ENCODE measurements around the gene YY1. TPM values are rescaled to one million over a fixed set of nuclear protein-coding genes. Genes with fewer than 3 reads are reported as not detected.

The YY1 gene
- total RNA-seq, 1 donor from 2014 or later: 77.2 TPM

DNA sequence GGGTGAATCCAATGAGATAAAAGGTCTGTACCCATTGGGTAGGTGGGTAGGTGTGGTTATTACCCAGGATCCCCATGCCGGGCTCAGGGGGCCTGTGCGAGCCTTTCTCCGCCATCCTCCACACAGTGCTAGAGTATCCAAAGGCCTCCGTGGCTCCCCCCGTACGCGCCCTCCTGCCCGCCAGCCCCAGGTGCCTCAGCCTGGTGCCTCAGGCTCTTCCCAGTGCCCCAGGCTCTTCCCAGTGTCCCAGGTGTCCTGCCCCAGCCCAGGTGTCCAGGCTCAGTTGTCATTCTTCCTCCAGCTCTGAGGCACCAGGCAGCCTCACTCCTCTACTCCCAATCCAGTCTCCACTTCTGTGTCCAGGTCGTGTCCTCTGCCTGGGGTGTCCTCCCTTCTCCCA is 27.6 kb upstream of the YY1 start:
- Mint-ChIP-seq H3K4me1 (ENCODE audit: unreplicated experiment) (peaks cover 10% of the 10 kb centered on the region), H3K4me3 (ENCODE audit: unreplicated experiment) (no peak overlapping the region), H3K27ac (ENCODE audit: unreplicated experiment) (no peak overlapping the region), H3K27me3 (ENCODE audit: unreplicated experiment) (no peaks in the 10 kb centered on the region), H3K9me3 (ENCODE audit: unreplicated experiment) (no peaks in the 10 kb centered on the region), H3K36me3 (ENCODE audit: unreplicated experiment) (peaks cover 5% of the 10 kb centered on the region)
- no peak for DNase-seq (ENCODE audit: extremely low spot score, unreplicated experiment)
- no peak for TF ChIP-seq CTCF (IDR thresholded peaks at IDR 0.05)

DNA sequence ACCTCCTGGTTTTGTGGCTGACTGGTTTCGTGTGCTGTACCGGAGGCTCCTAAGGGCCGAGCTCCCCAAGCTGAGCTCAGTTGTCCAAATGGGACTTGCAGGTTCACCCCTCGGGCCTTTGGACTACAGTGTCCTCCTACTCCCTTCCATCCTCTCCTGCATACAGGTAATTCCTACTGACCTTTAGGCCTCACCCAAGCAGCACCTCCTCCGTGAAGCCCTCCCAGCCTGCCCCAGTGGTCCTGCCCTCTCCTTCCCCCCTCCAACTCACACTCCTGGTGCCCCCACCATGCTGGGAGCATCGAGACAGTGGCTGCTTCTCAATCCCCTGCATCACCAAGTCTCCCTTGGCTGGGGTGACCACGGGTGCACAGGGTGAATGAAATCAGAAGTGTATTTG is 27.1 kb upstream of the YY1 start:
- H3K27me3 Mint-ChIP-seq (ENCODE audit: unreplicated experiment): no peaks in the 10 kb centered on the region
- peaks cover 10% of the 10 kb centered on the region for H3K4me1 Mint-ChIP-seq (ENCODE audit: unreplicated experiment)
- H3K4me3 Mint-ChIP-seq (ENCODE audit: unreplicated experiment): no peak overlapping the region
- DNase-seq (ENCODE audit: extremely low spot score, unreplicated experiment): no peak
- H3K36me3 Mint-ChIP-seq (ENCODE audit: unreplicated experiment): peaks cover 5% of the 10 kb centered on the region
- TF ChIP-seq CTCF (IDR thresholded peaks at IDR 0.05): no peak
- no peaks in the 10 kb centered on the region for H3K9me3 Mint-ChIP-seq (ENCODE audit: unreplicated experiment)
- H3K27ac Mint-ChIP-seq (ENCODE audit: unreplicated experiment): no peak overlapping the region

GRCh38 chr14:100212476-100213333 is 26.2 kb upstream of the YY1 start:
- Mint-ChIP-seq H3K36me3 (ENCODE audit: unreplicated experiment) (peaks cover 3% of the 10 kb centered on the region), H3K4me3 (ENCODE audit: unreplicated experiment) (peak overlapping the region; percentile 44), H3K27me3 (ENCODE audit: unreplicated experiment) (no peaks in the 10 kb centered on the region), H3K9me3 (ENCODE audit: unreplicated experiment) (no peaks in the 10 kb centered on the region), H3K4me1 (ENCODE audit: unreplicated experiment) (peaks cover 10% of the 10 kb centered on the region), H3K27ac (ENCODE audit: unreplicated experiment) (no peak overlapping the region)
- no peak for TF ChIP-seq CTCF (IDR thresholded peaks at IDR 0.05)
- DNase-seq (ENCODE audit: extremely low spot score, unreplicated experiment): no peak

DNA sequence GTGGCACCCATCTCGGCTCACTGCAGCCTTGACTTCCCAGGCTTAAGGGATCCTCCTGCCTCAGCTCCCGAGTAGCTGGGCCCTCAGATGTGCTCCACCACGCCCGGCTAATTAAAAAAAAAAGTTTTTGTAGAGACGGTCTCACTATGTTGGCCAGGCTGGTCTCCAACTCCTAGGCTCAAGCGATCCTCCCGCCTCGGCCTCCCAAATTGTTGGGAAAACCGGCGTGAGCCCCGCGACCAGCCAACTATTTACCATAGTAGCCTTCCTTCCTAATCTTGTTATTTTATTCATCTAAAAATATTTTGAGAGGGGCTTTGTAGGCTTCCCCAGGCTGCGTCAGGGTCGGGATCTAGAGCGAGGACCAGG is 25.4 kb upstream of the YY1 start:
- no peaks in the 10 kb centered on the region for H3K9me3 Mint-ChIP-seq (ENCODE audit: unreplicated experiment)
- no peaks in the 10 kb centered on the region for H3K27me3 Mint-ChIP-seq (ENCODE audit: unreplicated experiment)
- peaks cover 10% of the 10 kb centered on the region for H3K4me1 Mint-ChIP-seq (ENCODE audit: unreplicated experiment)
- H3K36me3 Mint-ChIP-seq (ENCODE audit: unreplicated experiment): peaks cover 3% of the 10 kb centered on the region
- no peak for DNase-seq (ENCODE audit: extremely low spot score, unreplicated experiment)
- no peak for TF ChIP-seq CTCF (IDR thresholded peaks at IDR 0.05)
- H3K4me3 Mint-ChIP-seq (ENCODE audit: unreplicated experiment): peak overlapping the region; percentile 67
- H3K27ac Mint-ChIP-seq (ENCODE audit: unreplicated experiment): peak overlapping the region; percentile 71

DNA sequence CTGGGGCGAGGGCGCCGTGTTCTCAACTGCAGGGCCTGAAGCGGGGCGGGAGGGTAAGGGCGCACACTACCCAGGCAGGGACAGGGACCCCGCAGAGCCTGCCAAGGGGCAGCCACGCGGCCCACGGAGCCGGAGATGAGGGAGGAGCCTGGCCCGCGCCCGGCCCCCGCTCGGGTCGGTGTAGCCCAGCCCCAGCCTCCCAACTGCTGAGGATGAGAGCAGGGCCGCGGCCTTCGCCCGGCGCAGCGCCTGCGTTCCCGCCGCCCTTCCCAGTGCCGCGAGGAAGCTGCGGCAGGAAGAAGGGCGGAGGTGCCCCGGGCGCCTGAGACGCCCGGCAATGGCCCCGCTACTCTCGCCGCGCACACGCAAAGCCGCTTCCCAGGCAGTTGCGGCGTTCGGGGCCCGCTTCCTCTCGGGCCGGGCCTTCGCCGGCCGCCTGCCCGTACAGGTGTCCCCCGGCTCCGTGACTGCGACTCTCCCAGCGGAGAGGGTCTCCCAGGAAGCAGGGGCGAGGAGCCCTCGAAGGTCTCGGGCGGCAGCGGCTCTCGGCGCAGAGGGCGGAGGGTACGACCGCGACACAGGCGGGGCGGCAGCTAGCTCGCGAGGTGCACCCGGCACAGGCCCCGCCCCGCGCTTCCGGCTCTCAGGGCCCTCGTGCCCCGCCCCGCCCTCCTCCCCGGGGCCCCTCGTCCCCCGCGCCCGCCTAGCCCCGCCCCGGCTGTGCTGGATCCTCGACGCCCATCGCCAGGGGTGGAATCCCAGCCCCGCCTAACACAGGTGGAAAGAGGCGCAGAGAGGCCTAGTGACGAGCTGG is 24.8 kb upstream of the YY1 start:
- H3K4me3 Mint-ChIP-seq (ENCODE audit: unreplicated experiment): peak overlapping the region; percentile 67
- no peak for TF ChIP-seq CTCF (IDR thresholded peaks at IDR 0.05)
- peaks cover 10% of the 10 kb centered on the region for H3K4me1 Mint-ChIP-seq (ENCODE audit: unreplicated experiment)
- H3K27ac Mint-ChIP-seq (ENCODE audit: unreplicated experiment): peak overlapping the region; percentile 88
- peaks cover 3% of the 10 kb centered on the region for H3K36me3 Mint-ChIP-seq (ENCODE audit: unreplicated experiment)
- H3K27me3 Mint-ChIP-seq (ENCODE audit: unreplicated experiment): no peaks in the 10 kb centered on the region
- no peaks in the 10 kb centered on the region for H3K9me3 Mint-ChIP-seq (ENCODE audit: unreplicated experiment)
- DNase-seq (ENCODE audit: extremely low spot score, unreplicated experiment): peak; percentile 91

Measured in osteocyte (in vitro differentiated cells).